Activated T-cell treated with anti-CD3 and anti-CD28 coated beads, Interleukin-2, amount 50 U/mL, for 24 hours (primary cell): ENCODE results near the gene TRPM1.

Experiments
- DNase-seq: peaks from one replicate; pipeline ENCODE4 v3.0.0-alpha.2; 2020
- H3K27ac Mint-ChIP-seq: 2 replicates; pipeline ENCODE4 v1.8.0; 2020; ENCODE audit warnings: mild to moderate bottlenecking, mixed read lengths
- H3K27me3 Mint-ChIP-seq: 2 replicates; pipeline ENCODE4 v1.8.0; 2020; ENCODE audit warnings: mixed read lengths
- H3K36me3 Mint-ChIP-seq: 2 replicates; pipeline ENCODE4 v1.8.0; 2020; ENCODE audit warnings: low read depth, mixed read lengths
- H3K4me1 Mint-ChIP-seq: 2 replicates; pipeline ENCODE4 v1.8.0; 2020; ENCODE audit warnings: low read depth, mixed read lengths
- H3K4me3 Mint-ChIP-seq: 2 replicates; pipeline ENCODE4 v1.8.0; 2020; ENCODE audit warnings: mild to moderate bottlenecking, moderate library complexity, mixed read lengths
- H3K9me3 Mint-ChIP-seq: 2 replicates; pipeline ENCODE4 v1.8.0; 2020; ENCODE audit warnings: mixed read lengths

TRPM1 gene

DNA sequence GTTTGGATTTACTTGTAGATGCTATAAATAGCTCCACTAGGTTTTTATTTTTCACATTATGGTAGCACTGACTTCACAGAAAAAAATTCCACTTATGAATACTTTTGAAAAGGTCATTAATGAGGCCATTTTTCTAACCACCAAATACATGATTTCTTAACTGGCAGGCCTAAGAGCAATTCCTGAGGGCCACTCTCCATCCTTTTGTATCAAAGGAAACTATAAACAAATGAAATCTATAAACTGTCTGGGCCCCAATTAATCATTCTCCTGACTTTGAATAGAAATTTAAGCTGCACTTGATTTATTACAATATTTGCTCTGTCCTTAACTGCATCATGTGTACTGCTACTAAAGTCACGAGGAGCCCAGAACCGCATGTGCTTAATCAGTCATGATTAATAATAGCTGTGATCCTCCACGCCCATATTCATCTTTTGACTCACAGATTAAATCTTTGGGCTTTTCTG, 85.0 kb downstream of the TRPM1 start:
- no peak overlapping the region for H3K27ac Mint-ChIP-seq
- H3K4me1 Mint-ChIP-seq, result peaks cover 18% of the 10 kb centered on the region
- peaks cover 6% of the 10 kb centered on the region for H3K36me3 Mint-ChIP-seq
- no peak overlapping the region for H3K4me3 Mint-ChIP-seq
- H3K27me3 Mint-ChIP-seq, result no peaks in the 10 kb centered on the region
- no peak for DNase-seq
- H3K9me3 Mint-ChIP-seq, result peaks cover 16% of the 10 kb centered on the region

GRCh38 chr15:31014608-31014925, 87.0 kb downstream of the TRPM1 start:
- Mint-ChIP-seq H3K27ac (no peak overlapping the region), H3K36me3 (peaks cover 6% of the 10 kb centered on the region), H3K4me1 (peaks cover 18% of the 10 kb centered on the region), H3K4me3 (no peak overlapping the region), H3K9me3 (peaks cover 16% of the 10 kb centered on the region), H3K27me3 (no peaks in the 10 kb centered on the region)
- DNase-seq, result no peak

DNA sequence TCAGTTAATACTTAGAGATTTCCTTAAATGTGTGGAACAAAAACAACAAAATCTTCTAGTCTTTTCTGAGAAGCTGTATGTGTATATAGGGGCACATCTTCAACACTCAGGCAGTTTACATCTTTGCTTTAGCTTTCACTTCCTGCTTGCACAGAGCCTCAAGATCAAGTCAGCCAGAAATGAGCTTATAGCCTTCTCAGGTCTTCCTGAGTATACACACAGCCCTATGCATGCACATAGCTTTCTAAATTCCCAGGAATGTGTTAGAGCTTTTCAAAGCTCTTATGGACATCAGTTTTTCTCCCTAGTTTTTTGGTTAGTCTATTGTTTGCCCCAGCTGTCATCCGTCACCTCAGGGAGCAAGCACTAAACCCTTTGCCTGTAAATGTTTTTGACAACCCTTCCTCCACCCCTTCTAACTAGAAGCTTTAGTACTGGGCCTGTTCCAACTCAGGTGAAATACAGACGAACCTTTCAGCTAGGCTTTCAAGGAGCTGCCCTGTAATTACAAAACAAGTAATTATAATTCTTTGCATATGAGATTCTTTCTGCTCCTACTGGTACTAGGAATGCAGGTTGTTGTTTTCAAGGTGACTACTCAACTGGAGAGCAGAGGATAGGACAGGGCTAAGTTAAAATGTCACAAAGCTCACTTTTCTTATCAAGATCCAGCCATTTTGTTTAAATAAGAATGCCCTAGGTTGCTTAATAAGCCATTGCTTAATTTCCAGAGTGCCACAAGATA, 87.5 kb downstream of the TRPM1 start:
- Mint-ChIP-seq H3K4me3 (no peak overlapping the region), H3K4me1 (peaks cover 18% of the 10 kb centered on the region), H3K27ac (peak overlapping the region; percentile 3), H3K36me3 (peaks cover 6% of the 10 kb centered on the region), H3K9me3 (peaks cover 16% of the 10 kb centered on the region), H3K27me3 (no peaks in the 10 kb centered on the region)
- no peak for DNase-seq

DNA sequence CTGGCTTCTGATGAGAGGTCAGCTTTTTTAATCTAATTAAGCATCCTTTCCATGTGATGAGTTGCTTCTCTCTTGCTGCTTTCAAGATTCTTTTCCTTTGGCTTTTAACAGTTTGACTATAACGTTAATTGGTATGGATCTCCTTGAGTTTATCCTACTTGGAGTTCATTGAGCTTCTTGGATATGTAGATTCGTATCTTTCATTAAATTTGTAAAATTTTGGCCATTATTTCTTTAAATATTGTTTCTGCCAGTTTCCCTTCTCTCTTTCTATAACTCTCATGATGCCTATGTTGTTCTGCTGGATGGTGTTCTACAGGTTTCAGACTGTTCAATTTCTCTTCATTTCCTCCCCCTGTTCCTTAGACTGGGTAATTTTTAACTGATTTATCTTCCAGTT, 89.1 kb downstream of the TRPM1 start:
- Mint-ChIP-seq H3K36me3 (peaks cover 6% of the 10 kb centered on the region), H3K27me3 (peaks cover 1% of the 10 kb centered on the region), H3K4me3 (no peak overlapping the region), H3K4me1 (peaks cover 18% of the 10 kb centered on the region), H3K9me3 (peaks cover 16% of the 10 kb centered on the region), H3K27ac (no peak overlapping the region)
- no peak for DNase-seq

DNA sequence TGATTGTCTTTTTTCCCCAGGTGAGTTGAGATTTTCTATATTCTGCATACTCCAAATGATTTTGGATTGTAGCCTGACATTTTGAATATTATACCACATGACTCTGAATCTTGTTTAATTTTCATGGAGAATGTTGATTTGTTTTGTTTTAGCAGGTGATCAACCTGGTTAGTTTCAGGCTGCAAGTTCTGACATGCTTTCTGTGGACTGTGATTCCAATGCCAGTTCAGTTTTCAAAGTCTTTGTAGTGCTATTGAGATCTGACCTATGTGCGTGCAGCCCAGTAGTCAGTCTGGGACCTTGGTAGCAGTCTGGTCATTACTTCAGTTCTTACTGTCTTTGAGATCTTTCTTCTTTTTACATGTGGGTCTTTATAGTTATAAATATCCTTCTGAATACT, 91.5 kb downstream of the TRPM1 start:
- no peak overlapping the region for H3K27ac Mint-ChIP-seq
- H3K36me3 Mint-ChIP-seq, result peaks cover 6% of the 10 kb centered on the region
- H3K27me3 Mint-ChIP-seq, result peaks cover 3% of the 10 kb centered on the region
- H3K4me1 Mint-ChIP-seq, result peaks cover 18% of the 10 kb centered on the region
- H3K9me3 Mint-ChIP-seq, result peaks cover 16% of the 10 kb centered on the region
- DNase-seq, result no peak
- no peak overlapping the region for H3K4me3 Mint-ChIP-seq

- Mint-ChIP-seq H3K36me3 (no peaks in the 10 kb centered on the region), H3K4me1 (peaks cover 12% of the 10 kb centered on the region), H3K27me3 (peaks cover 12% of the 10 kb centered on the region), H3K27ac (no peak overlapping the region), H3K9me3 (no peaks in the 10 kb centered on the region), H3K4me3 (no peak overlapping the region)
- no peak for DNase-seq
These were observed 95.9 kb downstream of the TRPM1 start for GRCh38 chr15:31005660-31006059.

DNA sequence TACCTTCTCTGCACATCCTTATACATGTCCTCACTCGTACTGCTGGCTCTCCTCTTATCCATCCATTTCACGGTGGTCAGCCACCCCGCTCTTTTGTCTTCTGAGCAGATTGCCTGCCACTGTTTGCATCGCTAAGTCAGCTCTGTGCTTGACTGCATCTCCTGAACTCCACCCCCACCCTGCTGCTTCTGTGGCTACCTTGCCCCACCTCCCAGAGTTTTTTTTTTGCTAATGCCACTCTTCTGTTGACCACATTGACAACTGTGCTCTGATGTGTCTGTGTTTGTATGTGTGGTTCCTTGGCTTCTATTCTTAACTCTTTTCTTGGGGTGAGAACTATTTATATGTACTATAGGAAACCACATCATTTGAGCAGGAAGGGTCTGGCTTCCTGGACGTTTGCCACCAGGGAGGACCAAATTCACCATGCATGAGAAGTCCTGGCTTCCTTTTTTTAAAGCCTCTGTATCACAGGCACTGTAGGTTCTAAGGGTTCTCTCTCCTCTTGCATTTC, 97.2 kb downstream of the TRPM1 start:
- DNase-seq, result no peak
- no peaks in the 10 kb centered on the region for H3K9me3 Mint-ChIP-seq
- H3K4me3 Mint-ChIP-seq, result no peak overlapping the region
- H3K36me3 Mint-ChIP-seq, result no peaks in the 10 kb centered on the region
- H3K27me3 Mint-ChIP-seq, result peaks cover 12% of the 10 kb centered on the region
- no peak overlapping the region for H3K27ac Mint-ChIP-seq
- peaks cover 12% of the 10 kb centered on the region for H3K4me1 Mint-ChIP-seq

DNA sequence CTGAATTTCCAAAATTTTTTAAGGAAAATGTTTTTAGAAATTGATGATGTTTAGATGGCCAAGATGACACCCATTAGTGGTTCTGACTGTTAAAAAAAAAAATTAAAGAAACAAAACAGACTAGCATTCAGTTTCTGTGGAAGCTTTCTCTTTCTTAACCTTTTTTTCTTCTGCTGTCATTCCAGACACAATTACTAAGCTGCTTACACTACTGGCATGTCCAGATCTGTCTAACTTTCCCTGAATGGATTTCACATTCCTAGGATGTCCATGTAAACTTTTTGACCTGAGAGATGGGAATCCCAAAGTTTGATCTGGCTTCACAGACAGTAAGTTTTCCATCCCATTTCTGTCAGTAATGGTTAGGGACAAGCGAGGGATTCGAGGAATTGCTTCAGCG, 99.8 kb downstream of the TRPM1 start:
- H3K36me3 Mint-ChIP-seq, result no peaks in the 10 kb centered on the region
- H3K4me1 Mint-ChIP-seq, result peaks cover 12% of the 10 kb centered on the region
- H3K27ac Mint-ChIP-seq, result no peak overlapping the region
- peaks cover 9% of the 10 kb centered on the region for H3K27me3 Mint-ChIP-seq
- no peaks in the 10 kb centered on the region for H3K9me3 Mint-ChIP-seq
- no peak for DNase-seq
- H3K4me3 Mint-ChIP-seq, result no peak overlapping the region

GRCh38 chr15:30999729-31000128, 101.8 kb downstream of the TRPM1 start:
- Mint-ChIP-seq H3K4me1 (peaks cover 8% of the 10 kb centered on the region), H3K36me3 (no peaks in the 10 kb centered on the region), H3K27ac (no peak overlapping the region), H3K4me3 (no peak overlapping the region), H3K27me3 (peaks cover 9% of the 10 kb centered on the region), H3K9me3 (no peaks in the 10 kb centered on the region)
- no peak for DNase-seq

- no peaks in the 10 kb centered on the region for H3K9me3 Mint-ChIP-seq
- no peak overlapping the region for H3K27ac Mint-ChIP-seq
- H3K36me3 Mint-ChIP-seq, result no peaks in the 10 kb centered on the region
- H3K27me3 Mint-ChIP-seq, result peaks cover 3% of the 10 kb centered on the region
- DNase-seq, result no peak
- H3K4me1 Mint-ChIP-seq, result peaks cover 3% of the 10 kb centered on the region
- no peak overlapping the region for H3K4me3 Mint-ChIP-seq
These were observed 104.3 kb downstream of the TRPM1 start for GRCh38 chr15:30997270-30997669.

DNA sequence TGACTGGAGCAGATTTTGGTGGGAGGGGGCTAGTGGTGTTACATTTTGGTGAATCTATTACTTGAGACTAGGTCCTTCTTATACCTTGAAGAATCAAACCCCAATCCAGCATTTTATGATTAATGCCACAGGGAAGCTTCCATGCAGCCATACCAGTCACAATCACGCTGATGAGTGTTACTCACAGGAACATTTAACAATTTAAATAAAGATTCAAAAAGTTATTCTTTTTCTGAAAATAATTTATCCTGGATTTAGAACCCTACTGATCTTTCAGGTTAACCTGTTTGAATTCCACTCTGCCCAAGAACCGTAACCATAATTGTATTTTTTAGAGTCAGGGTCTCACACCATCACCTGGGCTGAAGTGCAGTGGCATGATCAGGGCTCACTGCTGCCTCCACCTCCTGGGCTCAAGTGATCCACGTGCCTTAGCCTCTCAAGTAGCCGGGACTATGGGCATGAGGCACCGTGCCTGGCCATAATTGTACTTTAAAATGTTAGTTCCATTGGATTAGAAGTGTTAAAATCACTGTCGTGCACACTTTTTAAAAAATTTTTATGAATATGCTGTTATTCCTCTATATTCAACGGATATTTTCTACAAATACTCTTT, 109.2 kb downstream of the TRPM1 start:
- no peak for DNase-seq
- peak overlapping the region; percentile 88 for H3K4me3 Mint-ChIP-seq
- H3K4me1 Mint-ChIP-seq, result peaks cover 25% of the 10 kb centered on the region
- H3K27me3 Mint-ChIP-seq, result no peaks in the 10 kb centered on the region
- H3K36me3 Mint-ChIP-seq, result peaks cover 9% of the 10 kb centered on the region
- no peaks in the 10 kb centered on the region for H3K9me3 Mint-ChIP-seq
- peak overlapping the region; percentile 87 for H3K27ac Mint-ChIP-seq

- H3K27me3 Mint-ChIP-seq, result no peaks in the 10 kb centered on the region
- peak within 1 kb of the TSS; percentile 90 for H3K4me3 Mint-ChIP-seq
- peaks cover 16% of the 10 kb centered on the region for H3K36me3 Mint-ChIP-seq
- peaks cover 33% of the 10 kb centered on the region for H3K4me1 Mint-ChIP-seq
- peak; percentile 87 for DNase-seq
- peak within 1 kb of the TSS; percentile 89 for H3K27ac Mint-ChIP-seq
- no peaks in the 10 kb centered on the region for H3K9me3 Mint-ChIP-seq
These were observed 110.0 kb downstream of the TRPM1 start, which contains the start of gene MTMR10 for GRCh38 chr15:30991255-30992235. Gene MTMR10 (minus strand): TSS chr15:30991628. CDS start chr15:30991506, 122 bp downstream.

GRCh38 chr15:30990446-30991254, 110.9 kb downstream of the TRPM1 start:
- Mint-ChIP-seq H3K36me3 (peaks cover 18% of the 10 kb centered on the region), H3K4me3 (peak overlapping the region; percentile 90), H3K27me3 (no peaks in the 10 kb centered on the region), H3K4me1 (peaks cover 34% of the 10 kb centered on the region), H3K9me3 (no peaks in the 10 kb centered on the region), H3K27ac (peak overlapping the region; percentile 89)
- no peak for DNase-seq

GRCh38 chr15:30990036-30990435, 111.5 kb downstream of the TRPM1 start:
- peaks cover 24% of the 10 kb centered on the region for H3K36me3 Mint-ChIP-seq
- peak overlapping the region; percentile 90 for H3K4me3 Mint-ChIP-seq
- H3K9me3 Mint-ChIP-seq, result no peaks in the 10 kb centered on the region
- no peak for DNase-seq
- no peak overlapping the region for H3K27ac Mint-ChIP-seq
- peaks cover 41% of the 10 kb centered on the region for H3K4me1 Mint-ChIP-seq
- H3K27me3 Mint-ChIP-seq, result no peaks in the 10 kb centered on the region
